Measurements from ENCODE around the gene PLA2G4B.
A peak's percentile ranks its signal among the peaks of the same experiment; 100 is the strongest.

Gene PLA2G4B

GRCh38 chr15:41881086-41881485, 42.4 kb downstream of the PLA2G4B start:
- Mint-ChIP-seq H3K36me3 (no peaks in the 10 kb centered on the region), H3K27ac (no peak overlapping the region), H3K4me1 (peaks cover 8% of the 10 kb centered on the region), H3K4me3 (no peak overlapping the region), H3K27me3 (peaks cover 49% of the 10 kb centered on the region), H3K9me3 (no peaks in the 10 kb centered on the region)
- CTCF ChIA-PET, result interaction anchor here (0.7 to 0.9 kb wide), 2 partner anchors 24 to 108 kb away, joined by 4 read pairs; no protein-coding TSS in a partner anchor
- DNase-seq, result no peak

GRCh38 chr15:41881550-41881919, 42.9 kb downstream of the PLA2G4B start:
- CTCF ChIA-PET, result interaction anchor here (0.7 to 0.9 kb wide), 2 partner anchors 23 to 109 kb away, joined by 4 read pairs; no protein-coding TSS in a partner anchor
- H3K4me1 Mint-ChIP-seq, result peaks cover 8% of the 10 kb centered on the region
- DNase-seq, result no peak
- no peaks in the 10 kb centered on the region for H3K9me3 Mint-ChIP-seq
- no peaks in the 10 kb centered on the region for H3K36me3 Mint-ChIP-seq
- no peak overlapping the region for H3K27ac Mint-ChIP-seq
- H3K27me3 Mint-ChIP-seq, result peaks cover 49% of the 10 kb centered on the region
- H3K4me3 Mint-ChIP-seq, result no peak overlapping the region

DNA sequence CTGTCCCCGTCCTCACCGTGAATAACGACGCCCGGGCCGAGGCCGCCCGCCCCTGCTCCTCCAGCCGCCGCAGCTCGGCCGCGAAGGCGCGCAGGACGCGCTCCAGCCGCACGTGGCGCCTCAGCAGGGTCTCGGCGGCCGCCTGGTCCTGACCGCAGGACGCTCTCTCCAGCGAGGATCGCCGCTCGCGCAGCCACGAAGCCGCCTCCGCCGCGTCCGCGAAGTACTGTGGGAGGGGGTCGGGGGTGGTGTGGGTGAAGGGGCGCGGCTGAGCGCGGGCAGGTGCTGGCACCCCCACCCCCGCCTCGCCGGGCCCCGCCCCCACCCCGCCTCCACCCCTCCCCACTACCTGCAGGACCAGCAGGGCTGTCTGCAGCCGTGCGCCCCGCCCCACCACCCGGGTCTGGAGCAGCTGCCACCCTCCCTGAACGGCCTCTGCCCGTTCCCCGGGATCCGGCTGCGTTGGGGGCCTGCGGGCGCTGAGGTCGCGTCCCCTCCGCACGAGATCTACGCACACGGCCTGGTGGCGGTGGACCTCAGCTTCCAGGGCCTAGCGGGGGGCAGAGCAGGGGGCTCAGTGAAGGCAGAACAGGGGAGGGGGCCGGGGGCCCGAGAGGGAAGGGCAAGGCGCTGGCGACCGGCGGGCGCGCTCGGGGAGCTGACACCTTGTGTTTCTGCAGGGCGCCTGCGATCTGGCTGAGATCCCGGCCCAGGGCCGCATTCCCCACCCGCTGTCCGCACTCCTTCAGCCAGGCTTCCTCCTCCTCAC, 43.5 kb downstream of the PLA2G4B start:
- DNase-seq, result no peak
- H3K27ac Mint-ChIP-seq, result no peak overlapping the region
- no peaks in the 10 kb centered on the region for H3K9me3 Mint-ChIP-seq
- peaks cover 49% of the 10 kb centered on the region for H3K27me3 Mint-ChIP-seq
- no peaks in the 10 kb centered on the region for H3K36me3 Mint-ChIP-seq
- CTCF ChIA-PET, result interaction anchor here (0.7 kb wide), 2 partner anchors 23 to 109 kb away, joined by 3 to 4 read pairs; no protein-coding TSS in a partner anchor
- peaks cover 8% of the 10 kb centered on the region for H3K4me1 Mint-ChIP-seq
- no peak overlapping the region for H3K4me3 Mint-ChIP-seq

DNA sequence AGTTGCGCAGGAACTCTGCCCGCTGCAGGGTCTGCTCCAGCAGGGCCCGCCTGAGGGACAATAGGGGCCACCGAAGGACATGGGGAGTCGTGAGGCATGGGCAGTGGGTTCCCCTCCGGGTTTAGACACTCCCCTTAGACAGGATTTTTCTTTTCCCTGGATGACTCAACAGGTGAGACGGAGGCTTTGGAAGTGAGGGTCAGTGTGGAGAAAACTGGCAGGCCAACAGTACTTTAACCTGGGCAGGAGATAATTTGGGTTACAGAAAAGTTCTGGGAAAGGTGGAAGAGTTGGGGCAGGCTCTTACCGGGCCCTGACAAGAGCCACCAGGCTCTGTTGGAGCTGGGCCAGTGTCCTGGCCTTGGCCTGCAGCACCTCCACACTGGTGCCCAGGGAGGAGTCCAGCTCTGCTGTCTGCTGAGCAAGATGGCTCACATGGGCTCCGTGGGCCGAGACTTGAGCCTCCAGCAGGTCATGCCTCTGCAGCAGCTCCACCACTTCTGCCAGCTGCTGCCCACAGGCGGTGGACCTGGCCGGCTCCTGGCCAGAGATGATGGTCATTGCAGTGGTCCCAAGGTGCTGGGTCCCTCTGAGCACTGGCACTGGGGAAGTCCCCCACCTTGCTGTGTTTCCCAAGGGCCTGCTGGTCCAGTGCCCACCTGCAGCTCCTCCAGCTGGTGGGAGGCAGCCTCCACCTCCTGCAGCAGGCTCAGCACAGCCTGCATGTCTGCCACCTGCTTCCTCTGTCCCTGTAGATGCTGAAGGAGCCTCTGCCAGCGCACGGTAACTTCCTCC, 44.2 kb downstream of the PLA2G4B start:
- Mint-ChIP-seq H3K27ac (no peak overlapping the region), H3K27me3 (peaks cover 49% of the 10 kb centered on the region), H3K4me3 (no peak overlapping the region), H3K36me3 (no peaks in the 10 kb centered on the region), H3K4me1 (peaks cover 14% of the 10 kb centered on the region), H3K9me3 (no peaks in the 10 kb centered on the region)
- DNase-seq, result no peak
- CTCF ChIA-PET, result interaction anchor here (0.7 to 1.1 kb wide), 2 partner anchors 22 to 110 kb away, joined by 3 read pairs; no protein-coding TSS in a partner anchor

DNA sequence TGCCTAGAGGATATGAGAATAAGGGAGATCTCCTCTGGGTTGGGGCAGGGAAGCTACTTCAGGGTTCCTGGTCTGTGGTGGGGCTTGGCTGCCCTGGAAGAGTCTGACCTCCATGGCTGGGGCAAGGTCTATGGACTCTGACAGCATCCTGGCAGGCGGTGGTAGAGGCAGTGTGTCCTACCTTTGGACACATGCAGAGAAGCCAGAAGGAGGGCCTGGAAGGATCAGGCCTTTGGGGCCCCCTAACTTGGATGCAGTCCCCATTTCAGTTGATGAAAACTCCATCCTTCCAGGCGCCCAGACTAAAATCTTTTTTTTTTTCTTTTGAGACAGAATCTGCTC, 44.8 kb downstream of the PLA2G4B start:
- no peak overlapping the region for H3K4me3 Mint-ChIP-seq
- no peak for DNase-seq
- peaks cover 45% of the 10 kb centered on the region for H3K27me3 Mint-ChIP-seq
- peaks cover 18% of the 10 kb centered on the region for H3K4me1 Mint-ChIP-seq
- CTCF ChIA-PET, result interaction anchor here (1.1 kb wide), 1 partner anchor 21 kb away, joined by 3 read pairs; no protein-coding TSS in a partner anchor
- no peak overlapping the region for H3K27ac Mint-ChIP-seq
- H3K36me3 Mint-ChIP-seq, result no peaks in the 10 kb centered on the region
- H3K9me3 Mint-ChIP-seq, result no peaks in the 10 kb centered on the region

DNA sequence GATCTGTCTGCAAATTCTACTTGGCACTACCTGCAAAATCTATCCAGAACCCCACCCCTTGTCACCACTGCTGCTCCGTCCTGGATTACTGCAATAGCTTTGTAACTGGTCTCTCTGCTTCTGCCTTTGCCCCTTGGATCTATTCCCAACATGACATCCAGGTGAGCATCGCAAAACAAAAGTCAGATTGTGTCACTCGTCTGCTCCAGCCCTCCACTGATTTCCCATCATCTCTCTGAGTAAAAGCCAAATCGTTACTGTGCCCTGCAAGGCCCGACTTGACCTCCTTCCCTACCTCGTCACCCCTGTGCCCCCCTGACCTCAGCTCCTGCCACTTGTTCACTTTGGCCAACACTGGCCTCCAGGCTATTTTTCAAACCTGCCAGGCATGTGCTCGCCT, 45.8 kb downstream of the PLA2G4B start:
- H3K36me3 Mint-ChIP-seq, result no peaks in the 10 kb centered on the region
- H3K27me3 Mint-ChIP-seq, result peaks cover 44% of the 10 kb centered on the region
- DNase-seq, result no peak
- H3K27ac Mint-ChIP-seq, result no peak overlapping the region
- peaks cover 28% of the 10 kb centered on the region for H3K4me1 Mint-ChIP-seq
- H3K9me3 Mint-ChIP-seq, result no peaks in the 10 kb centered on the region
- CTCF ChIA-PET, result no interaction called here
- no peak overlapping the region for H3K4me3 Mint-ChIP-seq

GRCh38 chr15:41885321-41885720, 46.7 kb downstream of the PLA2G4B start:
- CTCF ChIA-PET, result no interaction called here
- Mint-ChIP-seq H3K27me3 (peaks cover 36% of the 10 kb centered on the region), H3K36me3 (no peaks in the 10 kb centered on the region), H3K27ac (no peak overlapping the region), H3K4me1 (peaks cover 30% of the 10 kb centered on the region), H3K4me3 (no peak overlapping the region), H3K9me3 (no peaks in the 10 kb centered on the region)
- DNase-seq, result no peak

GRCh38 chr15:41885841-41886240, 47.2 kb downstream of the PLA2G4B start:
- Mint-ChIP-seq H3K4me3 (no peak overlapping the region), H3K9me3 (no peaks in the 10 kb centered on the region), H3K4me1 (peaks cover 30% of the 10 kb centered on the region), H3K27me3 (peaks cover 30% of the 10 kb centered on the region), H3K36me3 (no peaks in the 10 kb centered on the region), H3K27ac (no peak overlapping the region)
- CTCF ChIA-PET, result no interaction called here
- DNase-seq, result no peak

- H3K36me3 Mint-ChIP-seq, result no peaks in the 10 kb centered on the region
- no peak for DNase-seq
- H3K4me3 Mint-ChIP-seq, result no peak overlapping the region
- H3K4me1 Mint-ChIP-seq, result peaks cover 27% of the 10 kb centered on the region
- peaks cover 21% of the 10 kb centered on the region for H3K27me3 Mint-ChIP-seq
- H3K9me3 Mint-ChIP-seq, result no peaks in the 10 kb centered on the region
- no peak overlapping the region for H3K27ac Mint-ChIP-seq
- CTCF ChIA-PET, result no interaction called here
Measured at GRCh38 chr15:41886741-41887140, 48.1 kb downstream of the PLA2G4B start.

GRCh38 chr15:41887161-41887560, 48.5 kb downstream of the PLA2G4B start:
- Mint-ChIP-seq H3K27ac (no peak overlapping the region), H3K36me3 (no peaks in the 10 kb centered on the region), H3K4me3 (no peak overlapping the region), H3K4me1 (peaks cover 30% of the 10 kb centered on the region), H3K9me3 (no peaks in the 10 kb centered on the region), H3K27me3 (peaks cover 17% of the 10 kb centered on the region)
- no peak for DNase-seq
- CTCF ChIA-PET, result no interaction called here

DNA sequence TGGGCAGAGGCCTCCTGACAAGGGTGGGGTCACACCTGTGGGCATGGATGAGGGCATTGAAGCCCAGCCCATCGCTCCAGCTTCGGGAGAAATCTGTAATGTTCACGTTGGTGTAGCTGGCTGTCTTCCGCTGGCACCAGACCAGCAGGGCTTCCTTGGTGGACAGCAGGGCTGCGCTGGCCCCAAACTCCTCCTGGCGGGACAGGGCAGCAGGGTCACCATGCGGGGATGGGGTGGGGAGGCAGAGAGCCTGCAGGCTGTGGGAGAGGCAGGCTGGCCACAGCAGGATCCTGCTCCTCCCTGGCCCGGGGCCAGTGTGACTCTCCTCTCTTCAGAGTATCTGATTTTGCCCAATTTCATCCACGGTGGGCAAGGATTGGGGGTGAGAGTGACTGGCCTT, 49.2 kb downstream of the PLA2G4B start:
- Mint-ChIP-seq H3K27ac (no peak overlapping the region), H3K36me3 (no peaks in the 10 kb centered on the region), H3K9me3 (no peaks in the 10 kb centered on the region), H3K27me3 (peaks cover 10% of the 10 kb centered on the region), H3K4me3 (no peak overlapping the region), H3K4me1 (peaks cover 35% of the 10 kb centered on the region)
- no peak for DNase-seq
- CTCF ChIA-PET, result no interaction called here

- no peak for DNase-seq
- no peak overlapping the region for H3K4me3 Mint-ChIP-seq
- H3K36me3 Mint-ChIP-seq, result no peaks in the 10 kb centered on the region
- H3K9me3 Mint-ChIP-seq, result no peaks in the 10 kb centered on the region
- CTCF ChIA-PET, result no interaction called here
- peaks cover 43% of the 10 kb centered on the region for H3K4me1 Mint-ChIP-seq
- peak overlapping the region; percentile 78 for H3K27ac Mint-ChIP-seq
- H3K27me3 Mint-ChIP-seq, result peaks cover 3% of the 10 kb centered on the region
Measured at GRCh38 chr15:41888662-41889253, 50.1 kb downstream of the PLA2G4B start.

DNA sequence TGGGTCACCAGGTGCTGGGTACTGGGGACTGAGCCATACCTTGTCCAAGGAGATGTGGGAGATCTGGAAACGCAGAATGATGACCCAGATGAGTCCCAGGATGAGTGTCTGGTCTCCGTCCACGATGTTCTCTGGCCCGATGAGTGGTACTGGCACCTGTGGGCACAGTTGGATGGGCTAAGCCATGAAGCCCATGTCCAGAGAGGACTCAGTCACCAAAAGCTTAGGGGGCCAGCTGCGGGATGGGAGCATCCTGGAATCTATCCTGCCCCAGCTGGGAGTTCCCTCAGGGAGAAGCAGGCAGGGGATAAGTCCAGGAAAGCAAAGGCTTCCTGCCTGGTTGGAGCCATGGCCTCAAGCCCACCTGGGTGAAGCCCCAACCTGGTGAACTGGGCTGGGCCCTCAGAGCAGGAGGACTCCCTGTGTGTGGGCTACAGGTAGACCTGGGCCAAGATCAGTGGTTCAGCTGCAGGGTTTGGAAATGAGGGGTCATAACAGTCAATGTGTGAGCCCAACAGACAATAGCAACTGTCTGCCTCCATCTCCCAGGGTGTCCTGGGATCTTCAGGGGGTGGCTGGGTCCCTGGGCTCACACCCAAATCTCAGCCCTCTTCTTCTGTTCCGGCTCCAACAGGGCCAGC, 51.5 kb downstream of the PLA2G4B start:
- Mint-ChIP-seq H3K27me3 (no peaks in the 10 kb centered on the region), H3K4me1 (peaks cover 57% of the 10 kb centered on the region), H3K9me3 (no peaks in the 10 kb centered on the region), H3K36me3 (no peaks in the 10 kb centered on the region), H3K4me3 (no peak overlapping the region), H3K27ac (no peak overlapping the region)
- CTCF ChIA-PET, result no interaction called here
- DNase-seq, result no peak

DNA sequence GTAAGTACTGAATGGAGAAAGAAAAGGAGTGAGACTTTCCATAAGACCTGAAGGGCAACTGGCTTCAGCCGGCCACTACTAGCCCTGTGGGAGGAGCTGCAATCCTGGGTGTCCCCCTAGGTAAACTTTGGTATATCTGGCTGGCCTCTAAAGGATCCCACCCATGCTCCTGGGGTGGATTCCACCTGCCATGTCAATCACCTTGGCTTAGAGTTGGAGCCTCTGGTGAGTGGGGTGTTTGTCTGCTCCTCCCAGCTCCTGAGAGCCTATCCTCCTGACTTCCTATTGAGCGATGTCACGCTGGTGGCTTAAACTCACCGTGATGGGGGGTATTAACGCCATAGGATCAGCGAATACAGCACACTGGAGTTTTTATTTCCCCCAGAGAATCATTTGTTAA, 52.6 kb downstream of the PLA2G4B start:
- DNase-seq, result no peak
- CTCF ChIA-PET, result interaction anchor here (0.7 kb wide), 1 partner anchor 80 kb away, joined by 6 read pairs; no protein-coding TSS in a partner anchor
- H3K36me3 Mint-ChIP-seq, result peaks cover 2% of the 10 kb centered on the region
- no peaks in the 10 kb centered on the region for H3K9me3 Mint-ChIP-seq
- H3K27me3 Mint-ChIP-seq, result no peaks in the 10 kb centered on the region
- H3K27ac Mint-ChIP-seq, result no peak overlapping the region
- H3K4me1 Mint-ChIP-seq, result peaks cover 64% of the 10 kb centered on the region
- no peak overlapping the region for H3K4me3 Mint-ChIP-seq
